Pancreas (tissue), 10 donors: ENCODE measurements around the gene MAP1A. TPM values are rescaled to one million over a fixed set of nuclear protein-coding genes. Genes with fewer than 3 reads are reported as not detected.

Experiments
- ATAC-seq, 4 donors: fragments of 200-7000 bp; cut with Tn5 transposase; one replicate each; pipeline versions ENCODE4 v1.8.0 to v1.9.1; 2020; ENCODE audit warnings: mild to moderate bottlenecking in 4 of 4, moderate library complexity in 4 of 4
- DNase-seq, 6 donors: peaks; one replicate each; pipeline ENCODE4 v3.0.0-alpha.2; 2020
- FAIRE-seq: peaks from 2 replicates; lab custom pipeline; 2012; peaks lifted over from hg19 to GRCh38; lab: Jason Lieb, UNC
- H3K27ac ChIP-seq, 4 donors: fragments of 200-600 bp; sonication (generic); 1 replicate in 3 of 4; 2 replicates in 1 of 4; pipeline versions ENCODE4 v1.5.0 to v1.8.0; 2020
- H3K27me3 ChIP-seq, 4 donors: fragments of 200-600 bp; one replicate each; pipeline ENCODE4 v1.8.0; 2021
- H3K36me3 ChIP-seq, 3 donors: fragments of 200-600 bp; sonication (generic) in 1 of 3; one replicate each; pipeline versions ENCODE4 v1.5.0 to v1.8.0; 2020 to 2021
- H3K4me1 ChIP-seq, 3 donors: fragments of 200-600 bp; one replicate each; pipeline ENCODE4 v1.8.0; 2021
- H3K4me3 ChIP-seq, 4 donors: fragments of 200-600 bp; sonication (generic) in 2 of 4; one replicate each; pipeline versions ENCODE4 v1.5.0 to v1.8.0; 2020 to 2021
- H3K9me3 ChIP-seq, 4 donors: fragments of 200-600 bp; one replicate each; pipeline ENCODE4 v1.8.0; 2021
- WGBS, 2 donors: extraction: QIAGEN DNeasy Blood & Tissue Kit; methylation state at CpG; one replicate each; pipeline ENCODE4 v1.1.7; 2013; 5-methylcytosine and 5-hydroxymethylcytosine counted together
- intact Hi-C, 3 donors: fragments of 100-400 bp; cut with DNase I; formaldehyde crosslinking; loops; one replicate each; pipeline versions ENCODE4 v1.11.1 to v1.14.2; 2022
- polyA plus RNA-seq, 2 donors: library from polyadenylated mRNA; stranded (reverse); fragments of 200-250 nt; gene quantifications; one replicate each; pipeline ENCODE4 v1.2.3, GENCODE V29; 2013
- total RNA-seq, 6 donors: library from RNA; stranded (reverse); fragmentation: NEBNext Ultra II Directional in 4 of 6; extraction: Animal tissue kit (Norgen Biotek cat#: 25700) in 4 of 6; gene quantifications; one replicate each; pipeline versions ENCODE4 v1.2.1 to v1.2.4, GENCODE V29; 2021 to 2023
- TF ChIP-seq, protein P1 (sequence below), 4 donors: fragments of 200-600 bp; sonication (generic) in 3 of 4; IDR thresholded peaks; one replicate each; pipeline versions ENCODE4 v1.5.0 to v1.8.0; 2021; ENCODE audit warnings: antibody characterized with exemption in 4 of 4
- donor health status: healthy with polysubstance abuse.
- donor health status: DM: no; HTN: no; CAD: no; lungs with moderate emphysema.
- donor health status: DM: no; HTN: no; CAD: no.
- donor health status: control.
- donor health status: control.
- donor health status: Bipolar disorder and iron deficiency.
- donor health status: DM: yes; HTN: yes; CAD: no.
- donor health status: DM: no; HTN: no; CAD: no.
- donor health status: DM: no; HTN: no; CAD: no.
- donor health status: DM: yes; HTN: yes; CAD: no.

MAP1A gene
- total and polyA plus RNA-seq, 8 donors, result 0.59 to 4.1 (median 1.5) TPM

DNA sequence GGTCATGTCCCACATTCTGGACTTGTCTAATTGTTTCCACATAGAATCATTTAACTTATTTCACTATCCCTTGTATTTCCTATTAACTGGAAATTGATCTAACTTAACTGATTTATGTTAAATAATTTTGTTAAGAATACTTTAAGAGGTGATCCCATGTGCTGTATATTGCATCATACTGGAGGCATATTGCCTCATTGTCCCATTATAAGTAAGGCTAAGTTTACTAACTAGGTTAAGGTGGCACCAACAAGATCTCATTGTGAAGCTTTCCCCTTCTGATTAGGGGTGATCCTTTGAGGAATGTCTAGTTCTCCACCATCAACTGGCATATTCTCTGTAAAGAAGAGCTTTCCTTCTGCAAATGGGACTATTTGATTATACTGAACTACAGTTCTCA is 24.4 kb downstream of the MAP1A start:
- intact Hi-C loops, result no loop called here
- no peak for ATAC-seq
- Histone ChIP-seq H3K4me1 (no peaks in the 10 kb centered on the region), H3K27ac (no peak overlapping the region), H3K27me3 (no peaks in the 10 kb centered on the region), H3K9me3 (no peaks in the 10 kb centered on the region), H3K36me3 (no peaks in the 10 kb centered on the region), H3K4me3 (no peak overlapping the region)
- TF ChIP-seq, protein P1, sequence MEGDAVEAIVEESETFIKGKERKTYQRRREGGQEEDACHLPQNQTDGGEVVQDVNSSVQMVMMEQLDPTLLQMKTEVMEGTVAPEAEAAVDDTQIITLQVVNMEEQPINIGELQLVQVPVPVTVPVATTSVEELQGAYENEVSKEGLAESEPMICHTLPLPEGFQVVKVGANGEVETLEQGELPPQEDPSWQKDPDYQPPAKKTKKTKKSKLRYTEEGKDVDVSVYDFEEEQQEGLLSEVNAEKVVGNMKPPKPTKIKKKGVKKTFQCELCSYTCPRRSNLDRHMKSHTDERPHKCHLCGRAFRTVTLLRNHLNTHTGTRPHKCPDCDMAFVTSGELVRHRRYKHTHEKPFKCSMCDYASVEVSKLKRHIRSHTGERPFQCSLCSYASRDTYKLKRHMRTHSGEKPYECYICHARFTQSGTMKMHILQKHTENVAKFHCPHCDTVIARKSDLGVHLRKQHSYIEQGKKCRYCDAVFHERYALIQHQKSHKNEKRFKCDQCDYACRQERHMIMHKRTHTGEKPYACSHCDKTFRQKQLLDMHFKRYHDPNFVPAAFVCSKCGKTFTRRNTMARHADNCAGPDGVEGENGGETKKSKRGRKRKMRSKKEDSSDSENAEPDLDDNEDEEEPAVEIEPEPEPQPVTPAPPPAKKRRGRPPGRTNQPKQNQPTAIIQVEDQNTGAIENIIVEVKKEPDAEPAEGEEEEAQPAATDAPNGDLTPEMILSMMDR (IDR thresholded peaks at IDR 0.05), result no peak
- no peak for DNase-seq
- FAIRE-seq, result no peak

DNA sequence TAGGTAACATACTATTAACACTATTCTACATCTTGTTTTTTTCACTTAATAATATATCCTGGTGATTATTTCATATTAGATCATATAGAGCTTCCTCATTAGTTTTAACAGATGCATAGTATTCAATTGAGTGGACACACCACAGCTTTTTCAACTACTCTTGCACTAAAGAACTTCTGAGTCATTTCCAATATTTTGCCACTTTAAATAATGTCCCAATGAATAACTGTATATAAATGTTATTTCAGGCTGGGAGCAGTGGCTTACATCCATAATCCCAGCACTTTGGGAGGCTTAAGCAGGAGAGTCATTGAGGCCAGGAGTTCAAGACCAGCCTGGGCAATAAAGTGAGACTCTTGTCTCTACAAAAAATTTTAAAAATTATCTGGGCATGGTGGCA is 26.9 kb downstream of the MAP1A start:
- no peak overlapping the region for H3K4me3 ChIP-seq
- H3K36me3 ChIP-seq, result no peaks in the 10 kb centered on the region
- intact Hi-C loops, result no loop called here
- DNase-seq (no peak), FAIRE-seq (no peak), ATAC-seq (no peak)
- H3K27me3 ChIP-seq, result no peaks in the 10 kb centered on the region
- H3K4me1 ChIP-seq, result no peaks in the 10 kb centered on the region
- no peak overlapping the region for H3K27ac ChIP-seq
- TF ChIP-seq, protein P1 (IDR thresholded peaks at IDR 0.05), result no peak
- no peaks in the 10 kb centered on the region for H3K9me3 ChIP-seq

DNA sequence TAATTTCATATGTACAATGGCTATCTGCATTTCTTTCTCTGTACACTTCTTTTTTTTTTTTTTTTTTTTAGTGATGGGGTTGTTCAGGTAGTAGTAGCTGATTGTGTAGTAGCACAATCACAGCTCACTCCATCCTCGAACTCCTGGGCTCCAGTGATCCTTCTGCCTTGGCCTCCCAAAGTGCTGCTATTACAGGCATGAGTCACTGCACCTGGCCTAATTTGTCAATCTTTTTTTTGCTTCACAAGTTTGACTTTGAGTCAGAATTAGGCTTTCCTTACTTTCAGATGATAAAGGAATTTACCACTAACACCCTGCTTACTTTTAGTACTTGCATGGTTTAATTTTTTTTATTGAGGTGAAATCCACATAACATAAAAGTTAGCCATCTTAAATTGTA is 28.0 kb downstream of the MAP1A start:
- TF ChIP-seq, protein P1 (IDR thresholded peaks at IDR 0.05), result no peak
- intact Hi-C loops, result no loop called here
- no peaks in the 10 kb centered on the region for H3K9me3 ChIP-seq
- no peak overlapping the region for H3K4me3 ChIP-seq
- WGBS, 2 donors, result 95 to 97% methylated on average over 1 of the region's 1 CpG
- no peaks in the 10 kb centered on the region for H3K4me1 ChIP-seq
- no peaks in the 10 kb centered on the region for H3K27me3 ChIP-seq
- no peak for DNase-seq
- no peak for FAIRE-seq
- ATAC-seq, result no peak
- H3K27ac ChIP-seq, result no peak overlapping the region
- H3K36me3 ChIP-seq, result no peaks in the 10 kb centered on the region

DNA sequence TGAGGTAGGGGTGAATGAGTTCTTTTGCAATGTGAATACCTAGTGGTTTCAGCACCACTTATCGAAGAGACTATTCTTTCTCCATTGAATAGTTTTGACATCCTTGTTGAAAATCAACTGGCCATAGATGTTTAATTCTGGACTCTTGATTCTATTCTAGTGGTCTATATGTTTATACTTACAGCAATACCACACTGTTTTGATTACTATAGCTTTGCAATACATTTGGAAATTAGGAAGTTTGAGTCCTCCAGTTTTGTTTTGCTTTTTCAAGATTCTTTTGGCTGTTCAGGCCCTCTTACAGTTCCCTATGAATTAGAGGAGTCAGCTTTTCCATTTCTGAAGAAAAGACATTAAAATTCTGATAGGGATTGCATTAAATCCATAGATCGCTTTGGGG is 30.1 kb downstream of the MAP1A start:
- TF ChIP-seq, protein P1 (IDR thresholded peaks at IDR 0.05), result no peak
- Histone ChIP-seq H3K36me3 (no peaks in the 10 kb centered on the region), H3K4me1 (no peaks in the 10 kb centered on the region), H3K4me3 (no peak overlapping the region), H3K27ac (no peak overlapping the region), H3K27me3 (no peaks in the 10 kb centered on the region), H3K9me3 (no peaks in the 10 kb centered on the region)
- intact Hi-C loops, result no loop called here
- DNase-seq, result no peak
- no peak for FAIRE-seq
- no peak for ATAC-seq
- WGBS, 2 donors, result 96 to 98% methylated on average over 2 of the region's 2 CpGs

DNA sequence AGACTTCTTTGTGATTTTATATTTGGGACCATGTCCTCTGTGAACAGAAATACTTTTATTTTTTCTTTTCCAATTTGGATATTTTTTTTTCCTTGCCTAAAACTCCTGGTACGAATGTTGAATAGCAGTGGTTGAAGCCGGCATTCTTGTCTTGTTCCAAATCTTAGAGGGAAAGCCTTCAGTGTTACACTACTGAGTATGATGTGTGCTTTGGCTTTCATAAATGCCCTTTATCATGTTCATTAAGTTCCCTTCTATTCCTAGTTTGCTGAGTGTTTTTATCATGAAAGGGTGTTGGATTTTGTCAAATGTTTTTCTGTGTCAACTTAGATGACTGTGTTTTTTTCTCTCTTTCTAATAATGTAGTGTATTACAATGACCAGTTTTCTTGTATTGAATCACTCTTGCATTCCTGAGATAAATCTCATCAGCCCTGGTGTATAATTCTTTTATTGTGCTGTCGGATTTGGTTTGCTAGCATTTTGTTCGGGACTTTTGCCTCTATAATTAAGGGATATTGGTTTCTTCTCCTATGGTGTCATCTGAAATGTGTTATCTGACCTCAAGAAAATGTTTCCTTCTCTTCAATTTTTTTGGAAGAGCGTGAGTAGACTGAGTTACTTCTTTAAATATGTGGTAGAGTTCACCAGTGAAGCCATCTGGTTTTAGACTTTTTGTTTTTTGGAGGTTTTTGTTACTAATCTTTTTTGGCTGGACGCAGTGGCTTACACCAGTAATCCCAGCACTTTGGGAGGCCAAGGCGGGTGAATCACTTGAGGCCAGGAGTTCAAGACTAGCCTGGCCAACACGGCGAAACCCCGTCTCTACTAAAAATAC is 33.3 kb downstream of the MAP1A start:
- no peaks in the 10 kb centered on the region for H3K27me3 ChIP-seq
- FAIRE-seq, result no peak
- no peak overlapping the region for H3K27ac ChIP-seq
- 82 to 83% methylated on average over 10 of the region's 10 CpGs for WGBS, 2 donors
- H3K4me3 ChIP-seq, result no peak overlapping the region
- H3K36me3 ChIP-seq, result no peaks in the 10 kb centered on the region
- TF ChIP-seq, protein P1 (IDR thresholded peaks at IDR 0.05), result no peak
- no peaks in the 10 kb centered on the region for H3K9me3 ChIP-seq
- H3K4me1 ChIP-seq, result no peaks in the 10 kb centered on the region
- ATAC-seq, result no peak
- DNase-seq, result no peak
- intact Hi-C loops, result no loop called here
